GM21619 (cell line): ENCODE data around the gene TRIM26.
"Not testable (repeated sequence)": the region's sequence is repeated elsewhere in the genome, so short reads cannot be mapped to it uniquely, and the experiment has no call there.

Source experiments
- ATAC-seq: cut with Tn5 transposase; IDR thresholded peaks from one replicate; pipeline ENCODE4 v1.9.1; 2021; ENCODE audit not compliant: unreplicated experiment

Gene TRIM26

DNA sequence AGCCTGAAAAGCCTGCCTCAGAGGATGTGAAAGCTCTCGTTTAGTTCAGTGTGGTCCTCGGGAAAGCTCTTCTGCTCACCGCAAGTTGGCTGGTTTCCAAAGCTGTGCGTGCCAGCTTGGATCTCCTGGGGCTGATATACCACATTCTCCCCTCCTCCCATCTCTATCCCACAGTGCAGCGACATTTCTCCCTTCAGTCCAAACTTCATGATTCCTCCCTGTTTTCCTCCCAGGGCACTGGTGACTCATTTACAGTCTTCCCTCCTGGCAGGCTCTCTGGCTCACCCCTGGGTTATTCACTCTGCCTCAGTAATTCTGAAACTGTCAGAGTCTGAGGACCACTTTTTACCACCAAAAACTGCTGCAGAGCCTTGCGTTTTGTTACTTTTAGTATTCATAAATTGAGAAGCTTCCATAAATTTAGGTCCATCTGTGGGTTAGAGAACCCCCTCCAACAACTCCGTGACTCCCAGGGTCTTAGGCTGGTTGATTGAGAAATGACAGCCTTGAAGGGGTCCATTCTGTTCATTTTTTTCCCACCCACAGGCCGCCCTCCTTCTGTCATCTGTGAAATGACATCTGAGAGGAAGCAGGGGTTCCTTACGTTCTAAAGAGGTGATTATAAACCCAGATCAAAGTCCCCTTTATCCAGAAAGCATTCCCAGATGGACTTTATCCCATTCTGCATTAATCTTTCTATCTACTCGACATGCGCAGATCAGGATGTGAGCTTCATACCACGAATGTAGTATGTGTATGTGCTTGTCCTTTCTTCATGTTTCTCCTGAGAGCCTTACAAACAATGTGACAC lies 58.3 kb downstream of the TRIM26 start:
- ATAC-seq: no peak

DNA sequence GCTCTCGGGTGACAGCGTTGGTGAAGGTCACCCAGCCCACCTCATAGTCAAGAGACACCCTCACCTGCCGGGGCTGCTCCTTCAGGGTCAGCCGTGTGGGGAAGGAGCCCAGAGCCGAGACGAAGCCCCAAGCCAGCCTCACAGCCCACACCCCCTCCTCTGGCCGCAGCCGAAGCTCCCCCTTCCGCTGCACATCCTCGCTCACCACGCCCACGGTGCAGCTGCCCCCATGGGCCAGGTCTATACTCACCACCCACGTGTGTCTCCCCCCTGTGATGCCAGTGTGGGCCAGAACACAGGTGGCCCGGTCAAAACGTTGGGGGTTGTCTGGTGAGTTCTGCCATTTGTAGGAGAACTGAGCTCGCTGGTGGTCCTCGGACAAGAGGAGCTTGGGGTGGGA lies 59.1 kb downstream of the TRIM26 start:
- no peak for ATAC-seq

DNA sequence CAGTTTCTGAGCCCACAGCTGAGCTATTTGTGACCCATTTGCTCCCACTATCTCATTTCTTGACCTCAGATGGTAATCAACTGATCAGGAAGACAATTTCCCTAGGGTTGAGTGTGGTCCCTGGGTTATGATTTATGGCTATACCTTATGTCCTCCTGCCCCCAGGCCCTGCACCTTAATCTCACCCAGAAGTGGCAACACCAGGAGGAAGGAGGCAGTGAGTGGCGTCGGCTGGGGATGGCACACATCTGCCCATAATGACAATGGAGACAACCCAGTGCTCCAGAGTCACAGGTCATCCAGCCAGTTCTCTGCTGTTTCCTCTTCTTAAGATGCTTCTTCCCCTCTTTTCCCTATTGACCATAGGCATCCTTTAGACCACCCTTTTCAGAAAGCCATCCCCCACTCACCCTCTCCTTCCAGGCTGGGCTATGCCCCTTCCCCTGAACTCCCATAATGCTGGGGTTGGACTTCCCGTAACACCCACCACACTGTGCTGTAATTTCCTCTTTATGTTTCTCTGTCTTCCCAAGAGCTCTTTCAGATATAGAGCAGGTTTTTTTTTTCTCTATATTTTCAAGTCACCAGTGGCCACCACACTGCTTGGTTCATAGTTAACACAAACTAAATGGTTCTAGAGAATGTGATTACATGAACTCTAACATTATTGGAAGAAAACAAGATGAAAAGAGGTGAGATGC lies 60.1 kb downstream of the TRIM26 start:
- no peak for ATAC-seq

DNA sequence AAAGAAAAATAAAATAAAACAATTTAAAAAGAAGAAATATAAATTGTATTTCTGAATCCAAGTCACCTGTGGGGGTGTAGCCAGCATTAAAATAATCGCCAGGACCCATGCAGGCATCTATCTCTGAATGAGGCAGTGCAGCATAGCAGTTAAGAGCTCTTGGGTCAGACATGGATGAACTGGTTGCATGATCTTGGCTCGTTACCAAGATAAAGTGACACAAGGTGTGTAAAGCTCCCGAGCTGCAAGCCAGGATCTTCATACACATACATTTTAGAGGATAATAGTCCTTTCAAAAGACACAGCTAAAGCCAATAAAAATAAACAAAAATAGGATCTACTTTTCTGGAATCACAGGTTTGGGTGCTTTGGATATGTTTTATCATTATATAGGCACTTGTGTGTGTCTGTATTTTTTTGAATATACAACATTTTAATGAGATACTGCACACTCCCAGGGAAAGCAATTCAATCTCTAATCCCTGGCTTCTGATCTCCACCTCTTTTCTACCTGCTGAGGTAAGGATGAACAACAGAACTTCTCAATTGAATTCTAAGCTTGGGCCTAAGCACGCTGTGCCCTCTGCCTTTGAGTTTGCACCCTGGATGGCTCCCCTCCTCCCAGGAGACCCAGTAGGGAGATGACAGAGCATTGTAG lies 61.1 kb downstream of the TRIM26 start:
- ATAC-seq: no peak

DNA sequence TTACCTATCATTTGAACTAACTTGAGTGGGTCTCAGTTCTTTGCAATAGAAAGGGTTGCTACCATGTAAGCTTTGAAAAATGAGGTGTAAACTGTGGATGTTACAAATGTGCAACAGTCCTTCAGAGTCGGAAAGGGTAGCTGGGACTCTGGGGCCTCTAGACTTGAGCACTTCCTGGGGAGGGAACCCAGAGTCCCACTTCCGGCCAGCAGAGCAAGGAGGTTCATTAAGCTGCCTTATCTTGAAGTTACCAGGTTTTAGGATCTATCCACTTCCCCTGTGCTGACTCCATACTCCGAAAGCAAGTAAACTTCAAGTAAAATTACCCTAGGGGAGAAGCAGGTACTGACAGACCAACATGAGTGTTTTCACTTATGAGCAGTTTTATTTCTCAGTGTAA lies 61.6 kb downstream of the TRIM26 start:
- no peak for ATAC-seq

DNA sequence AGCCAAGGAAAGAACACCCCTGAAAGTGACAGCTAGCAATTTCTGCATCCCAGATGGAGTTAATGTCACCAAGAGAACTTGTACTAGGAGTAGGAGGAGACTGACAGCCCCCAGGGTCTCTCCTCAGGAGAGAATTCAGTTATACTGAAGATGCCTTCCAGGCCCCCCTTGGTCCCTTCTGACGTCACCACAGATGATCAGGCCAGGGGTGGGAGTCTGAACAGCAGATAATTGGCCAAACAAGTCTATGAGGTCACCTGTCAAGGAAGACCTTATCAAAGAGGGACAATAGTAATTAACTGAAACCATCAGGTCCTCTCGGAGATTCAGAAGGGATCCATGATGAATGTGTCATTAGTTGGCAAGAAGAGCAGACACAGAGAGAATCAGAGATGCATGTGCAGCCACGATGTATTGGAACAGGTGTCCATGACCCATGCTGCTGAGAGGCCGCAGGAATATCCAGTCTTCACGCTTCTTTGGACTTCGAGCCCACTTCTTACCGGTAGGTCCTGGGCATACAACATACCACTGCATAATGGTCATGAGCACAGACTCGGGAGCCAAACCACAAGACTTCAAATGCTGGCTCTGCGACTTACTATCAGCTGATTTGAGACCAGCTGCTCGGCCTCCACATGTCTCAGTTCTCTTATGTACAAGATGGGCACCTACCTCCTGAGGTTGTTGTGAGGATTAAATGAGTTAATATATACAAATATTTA lies 62.4 kb downstream of the TRIM26 start:
- no peak for ATAC-seq

DNA sequence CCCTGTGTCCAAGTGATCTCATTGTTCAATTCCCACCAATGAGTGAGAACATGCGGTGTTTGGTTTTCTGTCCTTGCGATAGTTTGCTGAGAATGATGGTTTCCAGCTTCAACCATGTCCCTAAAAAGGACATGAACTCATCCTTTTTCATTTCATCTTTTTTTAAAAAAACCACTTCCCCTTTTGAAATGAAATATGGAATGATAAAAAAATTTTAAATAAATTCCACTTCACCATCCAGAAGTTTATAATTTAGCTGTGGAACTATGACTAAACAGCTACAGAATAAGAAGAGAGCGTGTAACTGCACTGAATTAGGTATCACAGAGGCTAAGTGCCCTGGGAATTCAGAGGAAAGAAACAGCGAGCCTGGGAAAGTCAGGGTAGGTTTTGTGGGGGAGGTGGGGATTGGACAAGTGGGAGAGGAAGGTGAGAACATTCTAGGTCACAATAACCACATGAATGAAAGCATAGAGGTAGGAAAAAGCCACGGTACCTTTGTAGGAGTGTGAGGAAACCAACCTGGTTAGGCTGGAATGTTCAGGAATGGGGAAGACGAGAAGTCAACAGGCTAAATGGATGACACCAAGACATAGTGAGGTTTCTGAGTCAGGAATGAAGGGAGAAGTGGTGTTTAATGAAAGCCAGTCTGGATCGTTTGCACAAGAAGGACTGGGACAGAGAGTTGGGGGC lies 63.2 kb downstream of the TRIM26 start:
- no peak for ATAC-seq

DNA sequence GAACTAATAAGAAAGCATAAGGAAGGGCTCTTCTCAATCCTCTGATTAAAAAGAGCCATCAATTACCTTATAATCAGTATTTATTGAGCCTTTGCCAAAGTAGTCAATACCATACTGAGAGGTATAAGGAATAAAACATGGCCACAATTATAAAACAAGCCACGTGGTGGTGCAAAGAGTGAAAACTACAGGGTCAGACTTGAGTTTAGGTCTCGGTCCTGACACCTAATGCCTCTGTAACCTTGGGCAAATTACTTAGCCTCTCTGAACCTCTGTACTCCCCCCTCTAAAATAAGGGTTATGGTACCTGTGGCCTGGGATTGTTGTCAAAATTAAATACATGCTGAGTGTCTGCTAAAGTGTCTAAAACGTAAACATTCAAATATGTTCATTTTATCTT lies 64.0 kb downstream of the TRIM26 start:
- no peak for ATAC-seq

DNA sequence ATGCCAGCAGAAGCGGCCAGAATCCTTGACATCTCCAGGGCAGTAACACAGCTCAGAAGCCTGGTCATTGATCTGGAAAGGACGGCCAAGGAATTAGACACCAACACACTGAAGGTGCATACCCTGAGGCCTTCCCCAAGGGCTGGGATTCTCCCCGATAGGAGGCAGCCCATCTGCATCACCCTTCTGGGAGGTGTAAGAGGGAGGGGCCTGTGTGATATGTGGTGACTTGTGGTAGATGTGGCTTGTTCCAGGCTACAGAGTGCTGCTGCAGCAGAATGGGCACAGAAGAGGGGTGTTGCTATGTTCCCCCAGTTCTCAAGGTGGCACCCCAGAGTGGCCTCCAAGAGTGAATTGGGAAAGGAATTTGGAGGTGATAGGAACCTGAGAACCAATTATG lies 66.1 kb downstream of the TRIM26 start:
- no peak for ATAC-seq

DNA sequence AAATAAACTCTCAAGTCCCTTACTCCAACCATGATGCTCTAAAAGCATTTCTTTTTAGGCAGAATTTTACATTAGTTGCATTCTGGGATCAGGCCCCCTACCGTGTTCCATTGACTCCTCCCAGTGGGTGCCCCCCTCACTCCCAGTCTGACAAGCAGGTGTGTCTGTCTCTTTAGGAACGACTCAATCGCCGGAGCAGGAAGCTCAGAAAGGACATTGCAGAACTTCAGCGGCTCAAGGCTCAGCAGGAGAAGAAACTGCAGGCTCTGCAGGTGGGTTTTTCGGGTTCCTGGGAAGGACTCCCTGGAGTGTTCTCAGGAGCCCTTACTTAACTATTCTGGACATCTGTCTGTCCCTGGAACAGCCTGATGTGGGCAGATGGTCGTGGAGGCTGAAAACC lies 67.4 kb downstream of the TRIM26 start:
- no peak for ATAC-seq

DNA sequence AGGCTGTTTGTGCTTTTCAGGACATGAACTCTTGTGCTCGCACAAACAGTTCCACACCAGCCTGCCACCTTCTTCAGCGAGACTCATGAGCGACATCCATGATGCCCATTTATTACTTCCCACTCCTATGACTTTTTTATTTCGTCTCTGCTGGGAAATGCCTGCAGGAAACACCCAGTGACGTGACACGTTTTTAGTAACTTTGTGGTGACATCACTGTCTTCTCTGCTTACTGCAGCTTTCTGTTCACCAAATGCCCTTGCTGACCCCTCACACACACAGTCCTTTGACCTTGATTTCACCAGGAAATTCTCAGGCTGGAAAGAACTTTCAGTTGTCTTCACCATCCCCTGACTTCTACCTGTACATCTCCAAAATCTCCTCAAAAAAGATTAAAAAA lies 68.4 kb downstream of the TRIM26 start:
- no peak for ATAC-seq

DNA sequence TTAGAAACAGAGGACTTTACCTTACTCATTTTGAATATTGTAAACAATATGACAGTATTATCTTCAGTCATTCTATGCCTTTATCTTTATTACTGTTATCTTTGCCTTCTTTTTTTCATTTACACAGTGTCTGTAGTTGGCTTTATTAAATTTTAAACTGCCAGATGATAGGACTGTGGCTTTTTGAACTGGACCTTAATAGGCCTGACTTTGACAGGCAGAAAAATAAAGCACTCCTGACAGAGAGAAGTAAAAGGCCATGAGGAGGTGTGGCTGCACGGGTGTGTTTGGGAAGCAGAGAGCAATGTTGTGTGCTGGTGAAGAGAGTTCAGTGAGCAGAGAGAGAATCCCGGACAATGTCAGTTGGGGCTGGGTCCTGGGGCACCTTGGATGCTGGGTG lies 69.4 kb downstream of the TRIM26 start:
- no peak for ATAC-seq

DNA sequence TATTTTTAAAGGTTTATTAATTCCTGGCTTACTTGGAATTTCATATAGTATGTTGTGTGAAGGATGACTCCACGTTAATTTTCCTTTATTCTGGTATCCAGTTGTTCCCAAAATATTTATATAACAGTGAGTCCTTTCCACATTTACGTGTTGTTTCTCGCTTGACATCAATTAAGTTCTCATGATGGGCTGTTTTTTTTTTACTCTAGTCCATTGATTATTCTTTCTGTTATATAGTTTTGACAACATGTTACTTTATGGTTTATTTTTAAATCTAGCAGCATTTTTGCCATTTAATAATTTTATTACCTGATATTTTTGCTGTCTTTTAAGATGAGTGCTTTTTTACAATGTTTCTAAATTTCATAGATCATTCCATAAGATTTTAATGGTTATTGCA lies 70.5 kb downstream of the TRIM26 start:
- no peak for ATAC-seq

DNA sequence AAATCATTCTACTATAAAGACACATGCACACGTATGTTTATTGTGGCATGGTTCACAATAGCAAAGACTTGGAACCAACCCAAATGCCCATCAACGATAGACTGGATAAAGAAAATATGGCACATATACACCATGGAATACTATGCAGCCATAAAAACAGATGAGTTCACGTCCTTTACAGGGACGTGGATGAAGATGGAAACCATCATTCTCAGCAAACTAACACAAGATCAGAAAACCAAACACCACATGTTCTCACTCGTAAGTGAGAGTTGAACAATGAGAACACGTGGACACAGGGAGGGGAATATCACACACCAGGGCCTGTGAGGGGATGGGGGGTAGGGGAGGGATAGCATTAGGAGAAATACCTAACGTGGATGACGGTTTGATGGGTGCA lies 73.0 kb downstream of the TRIM26 start:
- not testable (repeated sequence) for ATAC-seq

DNA sequence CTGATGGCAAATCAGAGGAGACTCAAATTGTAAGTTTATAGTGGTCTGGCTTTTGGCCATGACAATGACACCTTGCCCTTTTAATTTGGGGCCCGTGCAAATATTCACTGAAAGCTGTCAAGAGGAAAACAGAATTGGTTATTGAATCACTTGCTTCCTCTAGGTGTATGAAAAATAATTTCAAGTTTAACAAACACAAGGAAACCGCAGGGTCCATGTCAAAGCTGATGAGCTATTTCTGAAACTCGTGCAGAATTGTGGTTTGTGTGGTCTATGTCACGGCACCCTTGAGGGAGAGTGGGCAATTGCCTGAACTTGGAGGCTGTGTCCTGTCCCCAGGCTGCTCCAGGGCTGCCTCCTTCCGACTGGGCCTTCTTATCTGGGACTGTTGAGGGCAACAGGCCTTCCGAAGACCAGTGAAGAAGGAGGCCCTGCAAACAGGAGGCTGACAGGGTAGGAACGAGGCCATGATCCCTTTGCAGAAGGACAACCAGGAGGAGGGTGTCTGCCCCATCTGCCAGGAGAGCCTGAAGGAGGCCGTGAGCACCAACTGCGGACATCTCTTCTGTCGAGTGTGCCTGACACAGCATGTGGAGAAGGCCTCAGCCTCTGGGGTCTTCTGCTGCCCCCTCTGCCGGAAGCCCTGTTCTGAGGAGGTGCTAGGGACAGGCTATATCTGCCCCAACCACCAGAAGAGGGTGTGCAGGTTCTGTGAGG lies 76.5 kb downstream of the TRIM26 start:
- no peak for ATAC-seq

DNA sequence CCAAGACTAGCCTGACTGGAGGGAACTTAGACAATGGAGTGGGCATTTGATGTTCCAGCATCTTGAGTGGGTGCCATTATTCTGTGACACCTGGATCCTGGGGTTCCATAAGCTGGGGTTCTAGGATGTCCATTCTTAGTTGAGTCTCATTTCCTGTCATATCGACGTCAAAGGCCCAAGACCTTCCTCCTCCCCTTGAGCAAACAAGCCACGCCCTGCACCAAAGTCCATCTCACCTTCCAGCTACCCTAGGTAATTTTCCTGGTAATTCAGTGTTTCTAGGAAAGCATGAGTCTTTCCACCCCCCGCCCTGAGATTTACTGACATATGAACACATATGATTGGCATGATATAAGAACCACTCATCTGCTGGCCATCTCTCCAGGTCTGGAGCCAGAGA lies 77.4 kb downstream of the TRIM26 start, which contains the start of gene TRIM40:
TSS of gene TRIM40 (plus strand) at position 384 of the 400 bp plus-strand sequence. CDS start 897 bp downstream, outside the sequence.
- ATAC-seq: no peak

DNA sequence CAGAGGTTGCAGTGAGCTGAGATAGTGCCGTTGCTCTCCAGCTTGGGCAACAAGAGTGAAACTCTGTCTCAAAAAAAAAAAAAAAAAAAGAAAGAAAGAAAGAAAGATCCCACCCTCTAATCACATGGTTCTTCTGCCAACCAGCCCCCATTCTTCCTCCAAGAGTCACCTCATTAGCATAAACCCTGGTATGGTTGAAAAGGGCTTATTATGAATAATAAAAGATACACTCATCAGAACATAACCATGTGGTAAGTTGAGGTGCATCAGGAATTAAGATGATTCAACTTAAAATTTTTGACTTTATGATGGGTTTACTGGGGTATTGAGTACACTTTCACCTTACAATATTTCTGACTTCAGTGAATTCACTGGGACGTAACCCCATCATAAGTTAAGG lies 78.1 kb downstream of the TRIM26 start:
- ATAC-seq: no peak
